NCI-H2196 treated with DMSO at 0.1 percent for 48 hours (cell line): ENCODE data around the gene TNS3.

Source experiments
- DNase-seq: peaks from one replicate; lab custom pipeline; 2025; ENCODE audit not compliant: unreplicated experiment; lab: John Stamatoyannopoulos, UW

TNS3 gene

DNA sequence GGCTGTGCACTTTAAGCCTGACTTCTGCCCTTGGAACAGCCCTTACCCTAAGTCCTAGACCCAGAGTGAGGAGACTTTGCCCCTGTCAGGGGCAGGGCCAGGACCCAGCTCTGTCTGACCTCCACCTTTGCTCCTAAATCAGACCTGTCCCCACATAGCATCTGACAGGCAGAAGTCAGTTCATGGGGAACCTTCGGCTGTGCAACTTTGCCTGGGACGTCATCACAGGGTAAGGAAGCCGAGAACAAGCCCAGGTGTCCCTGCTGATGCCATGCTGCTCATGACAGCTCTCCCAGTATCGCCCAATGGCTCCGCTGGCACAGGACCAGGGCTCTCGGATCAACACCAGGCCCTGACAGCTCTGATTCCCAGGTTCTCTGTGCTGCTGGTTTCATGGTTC is 55.4 kb downstream of the TNS3 start:
- no peak for DNase-seq

DNA sequence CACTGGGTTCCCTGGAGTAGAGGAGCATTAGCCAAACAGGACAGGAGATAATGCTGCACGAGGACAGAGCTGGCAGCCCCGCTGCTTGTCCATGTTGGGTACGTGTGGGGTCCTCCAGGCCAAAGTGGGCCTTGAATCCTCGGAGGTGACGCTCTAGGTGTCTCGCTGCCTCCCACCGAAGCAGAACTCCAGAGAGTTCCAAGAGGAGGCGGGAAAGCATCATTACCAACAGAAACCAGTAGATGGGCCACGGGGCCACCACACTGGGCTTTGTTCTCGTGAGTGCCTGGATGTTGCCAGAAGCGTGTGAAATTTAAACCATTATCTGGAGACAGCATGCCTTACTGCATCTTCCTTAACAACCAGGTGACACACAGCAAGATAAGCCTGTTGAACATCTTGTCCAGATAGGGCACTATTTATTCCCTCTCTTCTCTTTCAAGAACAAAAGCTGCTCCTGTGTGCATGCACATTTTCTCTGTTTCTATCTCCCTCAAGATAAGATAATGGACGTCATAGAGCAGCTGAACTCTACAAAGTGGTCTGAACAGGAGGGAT is 56.8 kb downstream of the TNS3 start:
- DNase-seq, result no peak

DNA sequence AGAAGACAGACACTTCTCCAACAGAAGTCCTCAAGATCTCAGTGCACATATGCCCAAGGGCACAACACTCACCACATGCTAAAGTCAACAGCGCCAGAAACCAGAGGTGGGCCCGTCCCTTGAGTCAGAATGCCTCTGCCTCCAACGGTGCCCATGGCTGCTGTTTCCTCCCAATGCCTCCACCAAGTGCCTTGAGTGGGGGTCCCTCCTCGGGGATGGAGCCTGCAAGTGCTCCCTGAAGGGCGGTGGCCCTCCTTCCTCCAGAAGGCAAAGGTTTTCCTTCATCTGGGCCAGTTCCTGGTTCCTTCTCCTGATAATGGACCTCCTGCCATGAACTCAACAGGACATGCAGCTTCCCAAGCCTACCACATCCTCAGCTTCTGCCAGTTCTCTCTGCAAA is 58.5 kb downstream of the TNS3 start:
- DNase-seq, result no peak

DNA sequence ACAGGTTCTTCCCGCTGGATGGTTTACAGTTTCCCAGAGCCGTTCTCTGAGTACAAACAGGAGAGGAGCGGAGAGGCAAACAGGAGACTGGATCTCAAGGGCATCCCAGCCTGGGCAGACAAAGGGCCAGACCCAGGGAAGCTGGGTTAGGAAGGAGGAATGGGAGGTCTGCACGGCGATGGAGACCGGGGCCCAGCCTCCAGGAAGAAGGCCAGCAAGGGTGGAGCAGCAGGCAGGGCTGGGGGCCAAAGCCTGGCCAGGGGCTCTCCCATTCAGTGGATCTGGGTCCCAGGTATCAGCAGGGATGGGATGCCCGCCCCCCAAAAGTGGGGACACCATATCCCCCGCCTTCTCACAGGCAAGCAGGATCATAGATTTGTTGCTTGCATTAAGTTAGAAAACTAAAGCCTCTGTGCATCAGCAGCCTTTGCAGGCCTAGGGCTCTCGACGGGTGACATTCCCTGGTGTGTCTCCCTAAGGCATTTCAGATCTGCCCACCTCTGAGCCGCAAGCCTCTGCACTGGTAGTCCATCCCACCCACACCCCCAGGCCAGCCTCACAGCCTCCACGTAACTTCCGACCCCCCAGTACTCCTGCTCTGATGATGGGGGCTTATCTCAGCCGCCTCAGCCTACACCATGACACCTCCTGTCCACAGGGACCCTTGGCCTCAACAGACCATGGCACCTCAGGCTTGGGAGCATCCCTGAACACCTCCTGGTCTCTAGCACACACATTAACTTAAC is 59.9 kb downstream of the TNS3 start:
- DNase-seq, result no peak

DNA sequence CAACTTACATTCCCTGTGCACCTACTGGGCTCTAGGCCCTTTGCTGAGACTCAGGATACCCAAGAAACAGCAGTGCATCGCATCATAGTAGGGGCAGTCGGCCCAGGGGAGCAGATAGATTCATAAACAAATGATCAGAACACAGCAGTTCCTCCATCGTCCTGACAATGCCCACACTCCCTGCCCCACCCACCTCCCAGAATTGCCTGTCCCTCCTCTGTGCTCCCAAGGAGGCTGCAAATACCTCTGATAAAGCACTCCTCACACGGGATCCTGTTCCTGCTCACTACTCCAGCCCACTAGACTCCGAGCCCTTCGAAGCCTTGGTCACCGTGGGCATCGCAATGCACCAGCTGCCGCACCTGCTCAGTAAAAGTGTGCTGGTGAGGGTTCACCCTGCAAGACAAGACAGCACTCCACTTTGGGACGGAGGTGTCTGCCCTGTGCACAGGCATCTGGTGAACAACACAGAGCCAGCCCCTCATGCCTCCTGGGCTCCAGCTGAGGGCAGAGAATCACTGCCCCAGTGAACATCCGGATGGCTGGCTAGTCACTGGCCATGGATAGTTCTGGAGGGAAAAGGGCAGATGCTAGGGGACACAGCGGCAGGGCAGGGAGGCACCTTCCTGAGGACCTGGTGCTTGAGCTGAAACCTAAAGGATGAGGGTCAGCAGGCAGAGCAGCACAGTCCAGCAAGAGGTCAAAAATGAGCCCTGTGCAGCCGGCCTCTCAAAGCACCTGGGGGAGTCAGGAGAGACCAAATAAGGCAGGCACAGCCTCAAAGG is 60.7 kb downstream of the TNS3 start:
- DNase-seq, result no peak

DNA sequence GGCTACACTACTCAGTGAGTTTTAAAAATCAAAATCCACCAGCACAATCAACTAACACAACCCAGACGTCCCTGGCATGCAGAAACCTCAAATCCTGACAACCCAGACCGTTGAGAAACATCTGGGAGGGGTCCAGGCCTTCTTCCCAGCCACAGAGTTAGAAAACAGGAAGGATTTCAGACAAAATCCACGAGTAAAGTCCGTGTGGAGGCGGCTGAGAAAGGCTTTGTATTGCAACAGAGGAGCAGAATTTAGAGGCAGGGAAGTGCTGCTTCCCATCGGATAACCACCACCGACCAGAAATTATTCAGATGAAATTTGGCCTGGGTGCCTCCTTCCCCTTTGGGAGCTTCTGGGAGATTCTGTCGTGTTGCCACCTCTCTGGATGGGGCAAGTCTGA is 61.5 kb downstream of the TNS3 start:
- DNase-seq, result no peak

DNA sequence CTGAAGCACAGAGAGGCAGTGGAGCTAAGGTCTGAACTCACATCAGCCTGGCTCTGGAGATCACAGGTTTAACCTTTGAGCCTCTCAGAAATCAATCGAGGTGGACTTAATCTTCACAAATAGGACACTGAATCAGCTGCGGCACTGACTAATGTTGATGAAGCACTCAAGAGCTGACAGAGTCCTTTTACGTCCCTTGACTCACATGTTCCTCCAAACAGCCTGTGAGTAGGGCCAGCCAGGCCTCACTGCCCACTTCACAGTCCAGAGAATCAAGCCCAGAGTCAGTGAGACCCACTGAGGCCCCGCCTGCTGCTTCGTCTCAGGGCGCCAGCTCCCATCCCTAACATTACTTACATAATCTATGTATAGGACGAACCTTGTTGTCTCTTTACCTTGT is 63.1 kb downstream of the TNS3 start:
- DNase-seq, result no peak

DNA sequence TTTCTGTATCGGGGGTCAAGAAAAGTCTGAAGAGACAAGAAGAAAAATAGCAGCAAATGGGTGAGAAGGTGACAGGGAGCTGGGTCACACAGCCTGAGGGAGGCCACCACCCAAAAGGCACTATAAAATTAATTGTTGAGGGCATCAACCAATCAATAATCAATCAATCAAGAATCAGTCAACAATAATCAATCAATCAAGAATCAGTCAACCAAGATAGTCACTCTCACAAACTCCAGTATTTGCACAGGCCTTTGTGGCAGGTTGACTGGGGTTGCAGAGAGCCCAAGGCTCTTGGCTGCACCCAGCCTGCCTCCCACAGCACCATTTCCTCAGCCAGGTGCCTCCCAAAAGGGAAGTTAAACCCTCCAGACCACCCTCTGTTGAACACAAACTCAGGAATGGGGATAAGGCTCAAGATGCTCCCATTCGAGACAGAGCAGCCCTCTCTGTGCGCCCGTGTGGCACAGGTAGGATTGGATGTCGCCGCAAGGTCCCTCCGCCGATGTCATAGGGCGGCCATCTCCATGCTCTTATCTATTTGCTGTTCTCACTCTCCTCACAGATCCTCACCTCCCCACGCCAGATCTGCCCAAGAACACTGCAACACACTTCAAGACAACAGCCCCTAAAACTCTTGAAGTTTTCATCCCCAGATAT is 64.0 kb downstream of the TNS3 start:
- no peak for DNase-seq

DNA sequence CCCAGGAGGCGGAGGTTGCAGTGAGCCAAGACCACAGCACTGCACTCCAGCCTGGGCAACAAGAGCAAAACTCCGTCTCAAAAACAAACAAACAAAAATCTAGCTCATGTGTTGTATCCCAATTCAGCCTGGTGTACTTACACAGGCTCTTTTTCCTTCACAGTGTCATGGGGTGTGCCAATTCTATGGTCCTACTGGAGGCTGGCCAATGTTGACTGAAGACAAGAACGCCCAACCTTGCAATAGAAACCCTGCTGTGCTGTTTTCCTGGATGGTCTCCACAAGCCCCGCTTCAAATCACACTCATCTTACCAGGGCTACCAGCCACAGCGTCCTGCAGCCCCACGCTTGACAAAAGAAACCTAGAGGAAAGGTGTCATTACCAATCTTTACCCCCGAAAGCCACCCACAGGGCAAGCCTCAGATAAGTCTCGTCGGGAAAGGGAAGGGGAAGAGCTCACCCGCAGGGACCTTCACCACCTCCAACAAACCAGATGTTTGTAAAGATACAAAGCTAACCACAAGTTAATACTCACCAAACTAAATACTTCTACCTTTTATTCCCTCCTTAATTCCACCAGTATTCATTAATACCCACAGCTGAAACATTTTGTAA is 64.8 kb downstream of the TNS3 start:
- DNase-seq, result peak; percentile 64

DNA sequence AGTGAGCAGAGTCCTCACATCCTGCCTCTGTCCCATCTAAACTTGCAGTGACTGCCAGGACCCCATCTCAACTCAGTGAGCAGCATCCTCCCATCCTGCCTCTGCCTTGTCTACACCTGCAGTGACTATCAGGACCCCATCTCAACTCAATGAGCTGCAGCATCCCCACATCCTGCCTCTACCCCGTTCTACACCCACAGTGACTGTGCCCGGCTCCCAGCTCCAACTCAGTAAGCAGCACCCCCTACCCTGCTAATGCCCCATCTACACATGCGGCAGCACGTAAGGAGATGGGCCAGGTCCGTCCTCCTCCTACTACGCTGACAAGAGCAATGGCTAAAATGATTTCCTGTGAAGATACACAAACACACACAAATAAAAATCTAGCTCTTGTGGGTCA is 65.5 kb downstream of the TNS3 start:
- DNase-seq, result no peak

DNA sequence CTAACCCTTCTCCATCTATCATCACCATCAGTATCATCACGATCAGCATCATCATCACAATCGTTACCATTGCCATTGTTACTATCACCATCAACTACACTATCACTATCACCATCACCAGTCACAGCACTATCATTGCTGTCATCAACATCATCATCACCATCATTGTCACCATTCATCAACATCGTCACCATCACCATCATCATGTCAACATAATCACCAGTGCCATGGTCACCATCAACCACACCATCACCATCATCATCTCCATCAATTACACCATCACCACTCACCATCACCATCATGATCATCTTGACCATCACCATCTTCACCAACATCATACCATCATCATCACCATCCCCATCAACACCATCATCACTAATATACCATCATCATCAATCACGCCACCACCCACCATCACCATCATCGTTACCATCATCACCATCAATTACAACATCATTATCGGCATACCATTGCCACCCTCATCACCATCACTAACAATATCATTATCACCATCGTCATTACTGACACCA is 66.5 kb downstream of the TNS3 start:
- DNase-seq, result no peak

DNA sequence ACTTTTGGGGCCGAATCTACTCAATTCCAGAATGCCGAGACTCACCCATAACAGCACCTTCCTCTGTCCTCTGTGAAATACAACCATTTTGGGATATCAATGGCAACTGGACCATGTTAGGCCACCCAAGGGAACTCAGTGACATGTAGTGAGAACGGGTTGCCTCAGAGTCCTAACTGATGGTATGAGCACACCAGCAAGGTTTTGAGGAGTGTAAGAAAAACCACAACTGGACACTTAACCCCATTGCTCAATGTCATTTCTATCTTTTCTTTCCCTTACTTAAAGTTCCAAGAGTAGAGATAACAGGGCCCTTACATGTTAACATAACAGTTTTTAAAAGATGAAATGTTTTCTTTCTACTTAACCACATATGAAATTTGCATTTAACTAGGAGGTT is 67.1 kb downstream of the TNS3 start:
- DNase-seq, result no peak

DNA sequence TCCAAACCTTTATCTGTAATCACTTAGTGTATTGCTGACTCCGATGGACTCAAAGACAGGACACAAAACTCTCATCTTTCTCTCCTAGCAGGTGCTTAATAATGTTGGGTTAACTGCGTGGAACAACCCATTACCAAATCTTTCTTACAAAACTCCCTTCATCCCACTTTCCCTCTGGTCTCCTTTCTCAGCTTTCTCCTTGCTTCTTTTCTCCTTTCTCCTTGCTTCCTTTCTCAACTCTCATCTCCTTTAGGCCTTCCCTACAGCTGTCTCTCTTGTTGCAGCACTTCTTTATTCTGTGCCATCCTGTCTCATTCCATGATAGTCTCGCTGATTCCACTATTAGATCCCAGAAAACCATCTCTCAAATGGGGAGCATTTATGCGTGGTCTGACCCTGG is 67.5 kb downstream of the TNS3 start:
- DNase-seq, result no peak

DNA sequence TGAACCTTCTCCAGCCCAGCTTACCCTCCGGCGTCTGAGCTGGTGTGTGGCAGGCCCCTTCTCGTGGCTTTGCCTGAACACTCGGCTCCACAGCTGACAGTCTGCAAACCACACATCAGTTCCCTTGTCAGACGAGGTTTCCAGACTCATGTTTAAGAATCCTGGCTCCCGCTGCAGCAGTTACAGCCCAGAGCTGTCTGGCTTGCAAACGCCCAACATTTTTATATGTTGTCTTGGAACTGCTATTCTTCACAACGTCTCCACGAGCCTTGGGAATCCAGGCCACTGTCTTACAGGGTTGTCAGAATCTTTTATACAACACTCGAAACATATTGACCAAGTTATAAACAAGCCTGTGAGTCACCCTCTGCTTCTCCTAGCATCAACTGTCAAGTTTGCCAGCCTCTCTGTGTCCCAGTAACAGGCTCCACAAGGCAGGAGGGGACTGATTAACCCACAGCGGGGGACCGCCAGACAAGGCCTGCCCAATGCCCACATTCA is 68.1 kb downstream of the TNS3 start:
- DNase-seq, result no peak

DNA sequence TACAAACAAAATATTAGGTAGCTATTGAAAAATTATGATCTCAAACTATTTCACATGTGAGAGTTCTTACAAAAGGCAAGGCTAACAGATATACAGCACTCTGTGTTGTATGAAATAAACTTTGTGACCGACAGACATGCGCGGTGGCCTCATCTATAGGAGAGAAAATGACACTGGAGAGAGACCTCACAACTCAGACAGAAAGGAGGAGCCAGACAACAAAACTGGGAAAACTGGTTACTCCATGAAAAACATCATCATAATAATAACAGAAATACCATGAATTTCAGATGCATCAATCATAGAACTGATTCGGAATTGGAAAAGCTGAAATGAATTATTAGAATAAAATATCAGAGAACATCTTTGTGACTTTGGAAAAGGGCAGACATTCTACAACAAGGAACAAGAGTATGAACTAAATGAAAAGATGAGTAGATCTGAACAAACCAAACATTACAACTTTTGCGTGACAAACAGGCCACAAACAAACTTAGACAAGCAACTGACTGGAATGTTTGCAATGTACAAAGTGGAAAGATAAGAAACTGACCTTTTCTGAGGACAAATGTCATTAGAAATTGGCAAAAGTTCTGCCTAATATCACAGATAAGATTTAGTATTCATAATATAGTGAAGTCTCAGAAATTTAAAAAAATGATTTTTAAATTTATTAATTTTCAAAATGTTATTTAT is 69.3 kb downstream of the TNS3 start:
- DNase-seq, result no peak

DNA sequence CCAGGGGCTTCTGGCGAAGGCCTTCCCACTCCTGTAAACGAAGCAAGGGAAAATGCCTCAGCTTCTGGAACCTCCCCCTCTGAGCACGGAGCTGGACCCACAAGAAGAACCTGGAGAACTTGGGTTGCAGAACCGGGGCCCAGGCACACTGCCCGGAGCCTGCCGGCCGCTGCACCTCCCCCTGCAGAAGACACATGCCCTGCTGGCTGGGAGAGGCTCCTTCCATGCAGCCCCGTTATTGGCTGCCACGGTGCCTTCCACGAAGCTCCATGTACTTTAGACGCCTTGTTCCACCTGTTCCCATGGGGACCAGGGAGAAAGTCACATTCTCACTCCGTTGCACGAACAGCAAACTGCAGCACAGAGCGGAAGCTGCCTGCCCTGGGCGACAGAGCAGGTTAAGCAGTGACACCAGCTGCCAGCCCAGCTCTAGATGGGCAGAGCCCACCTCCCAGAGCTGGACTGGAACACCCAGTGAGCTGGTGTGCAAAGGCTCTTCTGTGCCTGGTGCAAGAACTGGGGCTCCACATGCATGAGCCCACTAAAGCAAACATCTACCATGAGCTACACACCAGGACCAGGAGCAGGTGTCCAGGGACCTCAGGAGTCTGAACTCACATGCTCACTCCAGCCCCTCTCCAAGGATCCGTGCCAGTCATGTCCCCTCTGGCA is 70.1 kb downstream of the TNS3 start:
- DNase-seq, result no peak

DNA sequence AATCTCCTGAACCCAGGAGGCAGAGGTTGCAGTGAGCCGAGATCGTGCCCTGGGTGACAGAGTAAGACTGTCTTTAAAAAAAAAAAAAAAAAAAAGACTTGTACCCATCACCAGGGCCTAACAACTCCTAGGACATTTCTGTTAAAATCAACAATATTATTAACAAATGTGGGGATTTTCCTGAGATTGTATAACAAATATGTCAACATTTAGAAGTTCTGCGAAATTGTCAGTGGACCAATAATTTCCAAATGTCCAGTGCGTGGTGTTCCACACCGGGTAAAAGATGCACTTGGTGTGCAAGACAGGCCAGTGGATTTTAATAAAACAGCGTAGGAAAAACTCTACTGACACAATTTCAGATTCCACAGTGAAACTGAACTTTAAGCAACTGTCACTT is 71.1 kb downstream of the TNS3 start:
- no peak for DNase-seq

DNA sequence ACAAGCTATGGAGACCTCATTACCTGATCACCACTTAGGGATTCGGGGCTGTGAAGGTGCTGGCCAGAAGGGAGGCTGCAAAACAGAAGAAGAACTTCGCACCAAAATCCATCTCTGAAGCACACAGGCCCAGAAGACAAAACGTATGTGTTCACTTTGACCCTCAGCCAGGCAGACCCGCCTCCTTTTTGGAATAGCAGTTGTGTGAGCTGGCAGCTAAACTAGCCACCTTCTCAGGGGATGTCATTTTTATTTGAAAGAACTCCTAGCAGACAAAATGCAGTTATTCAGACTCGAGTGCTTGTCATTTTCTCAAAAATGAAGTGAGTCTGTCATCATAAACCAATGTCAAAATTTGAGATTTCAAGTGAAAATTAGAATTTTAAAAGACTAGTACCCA is 71.7 kb downstream of the TNS3 start:
- no peak for DNase-seq

DNA sequence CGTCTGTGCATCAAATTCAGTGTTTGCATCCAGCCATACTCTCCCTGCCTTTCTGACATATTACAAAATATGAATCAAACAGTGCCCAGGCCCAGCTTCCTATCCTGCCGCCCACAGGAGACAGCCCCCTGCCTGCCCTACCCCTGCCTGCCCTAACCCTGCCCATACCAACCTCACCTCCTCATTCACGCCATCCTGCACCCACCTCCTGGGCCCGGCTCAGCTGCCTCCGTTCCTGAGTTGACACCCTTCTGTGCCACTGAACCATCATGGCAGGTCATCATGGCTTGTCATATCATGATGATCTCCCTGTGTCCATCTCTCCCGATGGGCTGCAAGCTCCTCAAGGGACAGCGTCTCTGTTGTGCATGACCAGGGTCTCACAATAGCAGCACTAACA is 72.3 kb downstream of the TNS3 start:
- no peak for DNase-seq
